ENCODE results near the gene PDZRN4. TPM values are rescaled to one million over a fixed set of nuclear protein-coding genes. Genes with fewer than 3 reads are reported as not detected.
A peak's percentile ranks its signal among the peaks of the same experiment; 100 is the strongest.
"Not testable (repeated sequence)": the region's sequence is repeated elsewhere in the genome, so short reads cannot be mapped to it uniquely, and the experiment has no call there.

The PDZRN4 gene
- total RNA-seq, 4 donors from 2014 or later: 43.9 to 75.2 (median 50.6) TPM

DNA sequence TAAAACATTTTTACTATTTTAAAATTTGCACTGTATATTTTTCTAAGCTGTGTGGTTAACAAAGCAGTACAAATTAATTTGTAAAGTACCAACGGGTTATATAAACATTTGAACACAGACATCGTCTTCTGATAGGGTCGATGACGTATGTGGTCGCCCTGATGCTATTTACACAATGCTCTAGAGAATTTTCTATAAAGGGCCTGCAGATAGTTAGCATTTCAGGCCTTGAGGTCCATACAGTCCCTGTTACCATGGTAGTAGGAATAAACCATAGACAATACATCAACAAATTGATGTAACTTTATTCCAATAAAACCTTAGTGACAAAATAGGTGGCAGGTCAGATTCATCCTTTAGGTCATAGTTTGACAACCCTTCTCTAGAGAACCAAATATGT lies 25.7 kb upstream of the PDZRN4 start:
- TF ChIP-seq, protein P1, sequence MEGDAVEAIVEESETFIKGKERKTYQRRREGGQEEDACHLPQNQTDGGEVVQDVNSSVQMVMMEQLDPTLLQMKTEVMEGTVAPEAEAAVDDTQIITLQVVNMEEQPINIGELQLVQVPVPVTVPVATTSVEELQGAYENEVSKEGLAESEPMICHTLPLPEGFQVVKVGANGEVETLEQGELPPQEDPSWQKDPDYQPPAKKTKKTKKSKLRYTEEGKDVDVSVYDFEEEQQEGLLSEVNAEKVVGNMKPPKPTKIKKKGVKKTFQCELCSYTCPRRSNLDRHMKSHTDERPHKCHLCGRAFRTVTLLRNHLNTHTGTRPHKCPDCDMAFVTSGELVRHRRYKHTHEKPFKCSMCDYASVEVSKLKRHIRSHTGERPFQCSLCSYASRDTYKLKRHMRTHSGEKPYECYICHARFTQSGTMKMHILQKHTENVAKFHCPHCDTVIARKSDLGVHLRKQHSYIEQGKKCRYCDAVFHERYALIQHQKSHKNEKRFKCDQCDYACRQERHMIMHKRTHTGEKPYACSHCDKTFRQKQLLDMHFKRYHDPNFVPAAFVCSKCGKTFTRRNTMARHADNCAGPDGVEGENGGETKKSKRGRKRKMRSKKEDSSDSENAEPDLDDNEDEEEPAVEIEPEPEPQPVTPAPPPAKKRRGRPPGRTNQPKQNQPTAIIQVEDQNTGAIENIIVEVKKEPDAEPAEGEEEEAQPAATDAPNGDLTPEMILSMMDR (IDR thresholded peaks at IDR 0.05): no peak
- TF ChIP-seq POLR2A (IDR thresholded peaks at IDR 0.05; ENCODE audit: low read depth): no peak
- TF ChIP-seq POLR2AphosphoS5 (IDR thresholded peaks at IDR 0.05): no peak
- no peak for TF ChIP-seq EP300 (IDR thresholded peaks at IDR 0.05)
- no peaks in the 10 kb centered on the region for H3K27me3 ChIP-seq
- H3K4me1 ChIP-seq: no peaks in the 10 kb centered on the region
- H3K4me3 ChIP-seq: no peak overlapping the region
- no peaks in the 10 kb centered on the region for H3K36me3 ChIP-seq
- intact Hi-C loops (cut with DNase I): no loop called here
- no peaks in the 10 kb centered on the region for H3K9me3 ChIP-seq
- DNase-seq (ENCODE audit: extremely low spot score): no peak
- H3K27ac ChIP-seq (replicated peaks in 1 of 4): no peak overlapping the region
- WGBS: 32% methylated on average over 5 of the region's 5 CpGs

DNA sequence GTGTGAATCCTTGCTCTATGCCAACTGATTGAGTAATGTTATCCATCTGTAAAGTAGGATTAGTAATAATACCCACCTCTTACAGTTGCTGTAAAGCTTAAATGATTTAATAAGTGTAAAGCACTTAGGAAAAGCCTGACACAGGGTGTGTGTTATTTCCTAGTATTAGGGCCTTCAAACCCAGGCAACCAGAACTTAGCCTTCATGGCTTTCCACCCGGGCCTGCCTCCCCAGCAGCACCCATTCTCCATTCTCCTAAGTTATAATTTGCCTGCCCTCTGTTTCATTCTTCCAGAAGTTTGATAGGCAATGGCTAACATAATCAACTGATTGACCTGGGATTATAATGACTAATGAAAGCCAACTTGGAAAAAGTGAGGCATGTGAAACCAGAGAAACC lies 20.4 kb upstream of the PDZRN4 start:
- H3K4me3 ChIP-seq: no peak overlapping the region
- WGBS: 100% methylated on average over 1 of the region's 1 CpG
- intact Hi-C loops (cut with DNase I): no loop called here
- no peaks in the 10 kb centered on the region for H3K36me3 ChIP-seq
- no peaks in the 10 kb centered on the region for H3K27me3 ChIP-seq
- H3K27ac ChIP-seq (replicated peaks in 1 of 4): no peak overlapping the region
- H3K9me3 ChIP-seq: peaks cover 0 to 9% (median 0%) of the 10 kb centered on the region in 4 donors
- peak; percentile 85 for DNase-seq (ENCODE audit: extremely low spot score)
- TF ChIP-seq EP300 (IDR thresholded peaks at IDR 0.05): no peak
- TF ChIP-seq, protein P1 (IDR thresholded peaks at IDR 0.05): no peak
- TF ChIP-seq POLR2AphosphoS5 (IDR thresholded peaks at IDR 0.05): no peak
- TF ChIP-seq POLR2A (IDR thresholded peaks at IDR 0.05; ENCODE audit: low read depth): no peak
- no peaks in the 10 kb centered on the region for H3K4me1 ChIP-seq

DNA sequence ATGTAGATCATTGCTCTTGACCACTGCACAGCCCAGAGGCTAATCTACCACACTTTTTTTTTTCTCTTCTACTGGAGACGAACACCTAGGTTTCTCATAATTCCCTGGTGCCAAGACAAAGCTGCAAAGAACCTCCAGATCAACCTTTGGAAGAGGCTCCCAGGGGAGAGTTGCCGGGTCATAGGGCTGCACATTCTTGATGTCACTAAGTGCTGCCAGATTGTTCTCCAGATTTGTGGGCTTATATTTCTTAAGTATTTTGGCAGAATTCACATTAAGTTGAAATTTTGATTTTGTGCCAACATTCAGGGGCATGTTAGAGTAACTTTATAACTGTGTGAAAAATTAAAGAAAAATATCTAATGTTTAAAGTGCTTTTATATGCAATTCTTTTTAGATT lies 13.5 kb upstream of the PDZRN4 start:
- 48% methylated on average over 2 of the region's 2 CpGs for WGBS
- no peaks in the 10 kb centered on the region for H3K4me1 ChIP-seq
- intact Hi-C loops (cut with DNase I): no loop called here
- no peak for DNase-seq (ENCODE audit: extremely low spot score)
- H3K36me3 ChIP-seq: no peaks in the 10 kb centered on the region
- TF ChIP-seq POLR2A (IDR thresholded peaks at IDR 0.05; ENCODE audit: low read depth) (no peak), EP300 (IDR thresholded peaks at IDR 0.05) (no peak), POLR2AphosphoS5 (IDR thresholded peaks at IDR 0.05) (no peak)
- TF ChIP-seq, protein P1 (IDR thresholded peaks at IDR 0.05): no peak
- H3K27ac ChIP-seq (replicated peaks in 1 of 4): no peak overlapping the region
- H3K4me3 ChIP-seq: no peak overlapping the region
- peaks cover 0 to 9% (median 0%) of the 10 kb centered on the region in 4 donors for H3K9me3 ChIP-seq
- H3K27me3 ChIP-seq: no peaks in the 10 kb centered on the region

DNA sequence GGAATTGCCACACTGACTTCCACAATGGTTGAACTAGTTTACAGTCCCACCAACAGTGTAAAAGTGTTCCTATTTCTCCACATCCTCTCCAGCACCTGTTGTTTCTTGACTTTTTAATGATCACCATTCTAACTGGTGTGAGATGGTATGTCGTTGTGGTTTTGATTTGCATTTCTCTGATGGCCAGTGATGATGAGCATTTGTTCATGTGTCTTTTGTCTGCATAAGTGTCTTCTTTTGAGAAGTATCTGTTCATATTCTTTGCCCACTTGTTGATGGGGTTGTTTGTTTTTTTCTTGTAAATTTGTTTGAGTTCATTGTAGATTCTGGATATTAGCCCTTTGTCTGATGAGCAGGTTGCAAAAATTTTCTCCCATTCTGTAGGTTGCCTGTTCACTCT lies 8.6 kb upstream of the PDZRN4 start:
- WGBS: 100% methylated on average over 1 of the region's 1 CpG
- H3K27me3 ChIP-seq; H3K36me3 ChIP-seq; intact Hi-C loops (cut with DNase I); H3K4me1 ChIP-seq; H3K27ac ChIP-seq (replicated peaks in 1 of 4); H3K4me3 ChIP-seq; DNase-seq (ENCODE audit: extremely low spot score); H3K9me3 ChIP-seq: not testable (repeated sequence)

DNA sequence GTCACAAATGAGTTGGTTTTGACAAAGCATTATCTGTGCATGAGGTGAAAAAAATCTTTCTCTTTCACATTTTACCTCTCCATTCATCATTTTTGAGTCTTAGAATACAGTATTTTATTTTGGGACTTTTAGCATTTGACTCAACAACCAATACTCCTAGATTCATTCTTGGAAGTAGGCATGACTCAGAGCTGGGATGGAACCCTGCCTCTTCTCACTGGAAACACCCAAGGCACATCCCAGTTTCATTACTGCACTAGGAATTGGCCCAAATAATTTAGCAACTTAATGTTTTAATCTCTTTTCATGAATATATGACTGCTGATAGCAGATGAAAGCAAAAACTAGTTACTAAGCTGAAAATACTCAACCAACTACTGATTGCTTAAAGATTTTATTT lies 3.3 kb upstream of the PDZRN4 start:
- Histone ChIP-seq H3K36me3 (no peaks in the 10 kb centered on the region), H3K4me1 (peaks cover 5 to 32% (median 19%) of the 10 kb centered on the region in 4 donors), H3K9me3 (no peaks in the 10 kb centered on the region), H3K4me3 (no peak overlapping the region), H3K27me3 (peaks cover 0 to 7% (median 0%) of the 10 kb centered on the region in 4 donors), H3K27ac (replicated peaks in 1 of 4) (no peak overlapping the region)
- intact Hi-C loops (cut with DNase I): no loop called here
- DNase-seq (ENCODE audit: extremely low spot score): no peak
- no peak for TF ChIP-seq POLR2A (IDR thresholded peaks at IDR 0.05; ENCODE audit: low read depth)
- TF ChIP-seq, protein P1 (IDR thresholded peaks at IDR 0.05): no peak

Measured in esophagus muscularis mucosa (tissue), 4 donors.